PC-3 (cell line): ENCODE data around the gene MKI67.

ENCODE experiments used
- CTCF ChIP-seq: fragments of 300-600 bp; sonication (generic); conservative IDR thresholded peaks from 2 replicates; pipeline ENCODE4 v1.5.1; 2017; ENCODE audit warnings: antibody characterized with exemption, low read depth, mild to moderate bottlenecking, low read length
- EZH2phosphoT487 ChIP-seq: fragments of 300-600 bp; sonication (generic); IDR thresholded peaks from 2 replicates; pipeline ENCODE4 v1.6.1; 2018; ENCODE audit warnings: mild to moderate bottlenecking, antibody characterized with exemption, low read length, borderline replicate concordance

GRCh38 chr10:128163701-128164100 is 37.5 kb upstream of the MKI67 start:
- TF ChIP-seq CTCF = no peak
- no peak for TF ChIP-seq EZH2phosphoT487
